Kidney (tissue), 14 donors: ENCODE data around the gene TBX15. TPM values are rescaled to one million over a fixed set of nuclear protein-coding genes. Genes with fewer than 3 reads are reported as not detected.

Experiments
- DNase-seq, 5 donors: peaks; one replicate each; pipeline ENCODE4 v3.0.0-alpha.2; 2013 to 2020
- FAIRE-seq: peaks from 2 replicates; lab custom pipeline; 2012; peaks lifted over from hg19 to GRCh38; lab: Jason Lieb, UNC
- H3K27ac ChIP-seq, 2 donors: one replicate each; pipeline ENCODE4 v1.7.0; 2013; ENCODE audit warnings: low read depth in 2 of 2, low read length in 2 of 2, inconsistent platforms in 1 of 2
- H3K27me3 ChIP-seq: one replicate; pipeline ENCODE4 v1.7.1; 2013; ENCODE audit warnings: low read length, inconsistent platforms; ENCODE audit not compliant: control insufficient read depth, insufficient read depth
- H3K36me3 ChIP-seq, 3 donors: one replicate each; pipeline versions ENCODE4 v1.7.0 to v1.7.1; 2013; ENCODE audit warnings: low read length in 3 of 3, control low read depth in 1 of 3, inconsistent platforms in 1 of 3; ENCODE audit not compliant: insufficient read depth in 3 of 3, control insufficient read depth in 2 of 3
- H3K4me1 ChIP-seq, 3 donors: one replicate each; pipeline versions ENCODE4 v1.7.0 to v1.7.1; 2013; ENCODE audit warnings: low read length in 3 of 3, inconsistent platforms in 1 of 3, low read depth in 1 of 3; ENCODE audit not compliant: control insufficient read depth in 2 of 3, insufficient read depth in 2 of 3
- H3K4me3 ChIP-seq, 3 donors: one replicate each; pipeline versions ENCODE4 v1.7.0 to v1.8.1; 2013; ENCODE audit warnings: low read length in 3 of 3, control low read depth in 1 of 3, inconsistent platforms in 1 of 3
- H3K9ac ChIP-seq, 3 donors: one replicate each; pipeline versions ENCODE4 v1.7.0 to v1.7.1; 2013; ENCODE audit warnings: low read length in 3 of 3, control low read depth in 1 of 3, inconsistent platforms in 1 of 3
- H3K9me3 ChIP-seq, 3 donors: one replicate each; pipeline versions ENCODE4 v1.7.0 to v1.7.1; 2013; ENCODE audit warnings: low read length in 3 of 3, control low read depth in 1 of 3, inconsistent platforms in 1 of 3; ENCODE audit not compliant: control insufficient read depth in 2 of 3, insufficient read depth in 1 of 3
- intact Hi-C: fragments of 100-400 bp; cut with DNase I; formaldehyde crosslinking; loops from one replicate; pipeline ENCODE4 v1.11.1; 2022
- polyA plus RNA-seq: library from polyadenylated mRNA; stranded (reverse); fragments of 350-450 nt; fragmentation: Illumina TruSeq; extraction: RNeasy Lipid Tissue Mini Kit (QIAGEN cat#74804); gene quantifications from one replicate; pipeline ENCODE4 v1.2.3, GENCODE V29; 2014; ENCODE audit warnings: low read depth, low replicate concordance; ENCODE audit not compliant: insufficient read depth
- total RNA-seq: library from RNA; stranded (reverse); fragmentation: NEBNext Ultra II Directional; extraction: Animal tissue kit (Norgen Biotek cat#: 25700); gene quantifications from one replicate; pipeline ENCODE4 v1.2.1, GENCODE V29; 2021
- TF ChIP-seq, protein P1 (sequence below): IDR thresholded peaks from 3 replicates; pipeline ENCODE4 v1.5.1; 2012; ENCODE audit warnings: mild to moderate bottlenecking, moderate library complexity, borderline replicate concordance; ENCODE audit not compliant: insufficient read depth; ENCODE audit errors: extremely low read depth
- donor health status: control.
- donor health status: control.
- donor health status: control.
- donor health status: control.
- donor health status: control.
- donor health status: DM: yes; HTN: yes; CAD: no.
- donor health status: Normal renal cell carcinoma (clear cell type).

The TBX15 gene
- total and polyA plus RNA-seq, 2 donors from 2014 or later: 0.82 TPM; not detected in 1

DNA sequence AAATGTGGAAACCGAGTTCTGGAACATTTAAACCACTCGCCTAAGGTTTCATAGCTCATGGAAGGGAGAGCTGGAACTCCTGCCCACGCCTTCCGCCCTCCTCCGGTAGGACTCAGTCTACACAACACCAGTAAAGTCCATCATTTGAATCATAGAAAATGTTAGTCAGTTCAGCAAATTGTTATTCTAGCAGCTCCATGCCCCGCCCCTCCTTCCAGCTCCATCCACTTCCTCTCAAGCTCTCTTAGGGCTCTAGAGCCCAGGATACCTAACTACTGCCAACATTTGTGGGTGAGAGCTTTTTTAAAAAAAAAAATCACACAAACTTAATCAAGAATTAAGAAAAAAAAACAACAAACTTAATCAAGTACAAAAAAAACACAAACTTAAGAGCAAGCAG lies 121.8 kb downstream of the TBX15 start:
- TF ChIP-seq, protein P1, sequence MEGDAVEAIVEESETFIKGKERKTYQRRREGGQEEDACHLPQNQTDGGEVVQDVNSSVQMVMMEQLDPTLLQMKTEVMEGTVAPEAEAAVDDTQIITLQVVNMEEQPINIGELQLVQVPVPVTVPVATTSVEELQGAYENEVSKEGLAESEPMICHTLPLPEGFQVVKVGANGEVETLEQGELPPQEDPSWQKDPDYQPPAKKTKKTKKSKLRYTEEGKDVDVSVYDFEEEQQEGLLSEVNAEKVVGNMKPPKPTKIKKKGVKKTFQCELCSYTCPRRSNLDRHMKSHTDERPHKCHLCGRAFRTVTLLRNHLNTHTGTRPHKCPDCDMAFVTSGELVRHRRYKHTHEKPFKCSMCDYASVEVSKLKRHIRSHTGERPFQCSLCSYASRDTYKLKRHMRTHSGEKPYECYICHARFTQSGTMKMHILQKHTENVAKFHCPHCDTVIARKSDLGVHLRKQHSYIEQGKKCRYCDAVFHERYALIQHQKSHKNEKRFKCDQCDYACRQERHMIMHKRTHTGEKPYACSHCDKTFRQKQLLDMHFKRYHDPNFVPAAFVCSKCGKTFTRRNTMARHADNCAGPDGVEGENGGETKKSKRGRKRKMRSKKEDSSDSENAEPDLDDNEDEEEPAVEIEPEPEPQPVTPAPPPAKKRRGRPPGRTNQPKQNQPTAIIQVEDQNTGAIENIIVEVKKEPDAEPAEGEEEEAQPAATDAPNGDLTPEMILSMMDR: no peak
- H3K4me1 ChIP-seq: no peaks in the 10 kb centered on the region
- H3K4me3 ChIP-seq: no peak overlapping the region
- no peak overlapping the region for H3K9ac ChIP-seq
- intact Hi-C loops: no loop called here
- no peak for FAIRE-seq
- no peak overlapping the region for H3K27ac ChIP-seq
- no peak for DNase-seq
- no peaks in the 10 kb centered on the region for H3K36me3 ChIP-seq
- H3K27me3 ChIP-seq: no peaks in the 10 kb centered on the region
- no peaks in the 10 kb centered on the region for H3K9me3 ChIP-seq

DNA sequence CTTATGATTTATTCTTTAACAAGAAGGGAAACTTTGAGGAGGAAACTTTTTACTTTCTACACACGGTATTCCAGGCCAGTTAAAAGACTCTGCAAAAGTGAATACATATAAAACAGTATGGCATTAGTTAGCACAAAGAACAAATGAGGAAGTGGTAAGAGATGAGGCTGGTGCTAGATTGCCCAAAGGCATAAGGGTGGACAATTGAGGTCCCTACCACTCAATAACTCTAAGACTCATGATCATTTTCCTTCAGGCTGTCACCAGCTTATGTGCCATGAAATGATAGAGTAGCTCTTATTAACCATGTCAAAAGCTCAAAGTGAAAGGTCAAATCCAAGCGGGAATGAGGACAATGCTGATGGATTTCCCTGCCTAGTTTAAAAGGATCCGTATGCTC lies 124.5 kb downstream of the TBX15 start:
- TF ChIP-seq, protein P1: no peak
- intact Hi-C loops: no loop called here
- Histone ChIP-seq H3K4me3 (no peak overlapping the region), H3K27ac (no peak overlapping the region), H3K9ac (no peak overlapping the region), H3K4me1 (no peaks in the 10 kb centered on the region), H3K9me3 (no peaks in the 10 kb centered on the region), H3K27me3 (no peaks in the 10 kb centered on the region), H3K36me3 (no peaks in the 10 kb centered on the region)
- FAIRE-seq (no peak), DNase-seq (no peak)

DNA sequence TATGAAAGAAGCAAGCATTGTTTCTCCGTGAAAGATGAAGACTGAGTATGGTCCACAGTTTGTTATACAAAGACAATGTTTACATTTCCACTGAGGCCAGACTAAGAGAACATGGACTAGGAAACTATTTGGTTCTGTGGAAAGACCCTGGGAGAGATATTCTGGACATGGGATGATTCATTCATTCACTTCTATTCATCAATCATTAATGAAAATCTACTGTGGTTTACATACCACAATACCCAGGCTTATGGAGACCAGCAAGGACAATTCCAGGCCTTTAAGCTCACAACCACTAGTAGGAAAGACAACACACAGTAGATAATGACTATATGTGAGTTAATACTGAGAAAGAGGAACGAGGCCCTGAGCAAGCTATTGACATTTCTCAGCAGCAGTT lies 125.4 kb downstream of the TBX15 start:
- H3K27me3 ChIP-seq: no peaks in the 10 kb centered on the region
- H3K4me1 ChIP-seq: no peaks in the 10 kb centered on the region
- H3K9me3 ChIP-seq: no peaks in the 10 kb centered on the region
- no peak for DNase-seq
- intact Hi-C loops: no loop called here
- FAIRE-seq: no peak
- H3K27ac ChIP-seq: no peak overlapping the region
- TF ChIP-seq, protein P1: no peak
- H3K9ac ChIP-seq: no peak overlapping the region
- H3K36me3 ChIP-seq: no peaks in the 10 kb centered on the region
- H3K4me3 ChIP-seq: no peak overlapping the region

DNA sequence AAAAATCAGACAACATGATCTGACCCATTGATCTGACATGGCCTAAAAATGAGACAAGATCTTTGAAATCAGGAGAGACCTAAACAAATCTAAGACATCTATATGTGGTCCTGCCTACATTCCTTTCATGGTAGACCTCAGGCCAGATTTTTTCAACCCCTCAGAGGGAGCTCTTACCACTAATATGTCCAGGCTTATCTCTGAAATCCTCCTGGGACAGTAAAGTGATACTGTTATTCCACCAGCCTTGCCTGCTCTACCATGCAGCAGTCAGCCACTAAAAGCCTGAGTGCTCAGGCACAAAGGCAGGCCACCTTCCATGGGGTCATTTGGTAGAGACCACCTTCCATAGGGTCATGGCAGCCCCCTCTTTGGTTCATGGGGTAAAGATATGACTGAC lies 126.9 kb downstream of the TBX15 start:
- Histone ChIP-seq H3K9ac (no peak overlapping the region), H3K27ac (no peak overlapping the region), H3K36me3 (no peaks in the 10 kb centered on the region), H3K9me3 (no peaks in the 10 kb centered on the region), H3K27me3 (no peaks in the 10 kb centered on the region), H3K4me1 (no peaks in the 10 kb centered on the region), H3K4me3 (no peak overlapping the region)
- TF ChIP-seq, protein P1: no peak
- DNase-seq (no peak), FAIRE-seq (no peak)
- intact Hi-C loops: no loop called here
